NT2/D1 (cell line): Measurements from ENCODE around the gene RANBP1.

Source experiments
- DNase-seq: peaks from one replicate; pipeline ENCODE4 v3.0.0-alpha.2; 2011; ENCODE audit warnings: low read depth, low spot score
- H3K27me3 ChIP-seq: 2 replicates; pipeline ENCODE4 v1.6.0; 2011; ENCODE audit warnings: mild to moderate bottlenecking; ENCODE audit not compliant: insufficient read length, insufficient read depth
- H3K36me3 ChIP-seq: 2 replicates; pipeline ENCODE4 v1.6.1; 2011; ENCODE audit warnings: mild to moderate bottlenecking, low read length, mixed read lengths; ENCODE audit not compliant: insufficient read depth, insufficient read length
- H3K4me1 ChIP-seq: 2 replicates; pipeline ENCODE4 v1.5.1; 2011; ENCODE audit not compliant: insufficient read depth, insufficient read length
- H3K4me3 ChIP-seq: 2 replicates; pipeline ENCODE4 v1.5.1; 2011; ENCODE audit warnings: low read depth; ENCODE audit not compliant: insufficient read length
- H3K9ac ChIP-seq: 2 replicates; pipeline ENCODE4 v1.6.0; 2011; ENCODE audit warnings: low read depth; ENCODE audit not compliant: insufficient read length
- H3K9me3 ChIP-seq: 2 replicates; pipeline ENCODE4 v1.5.1; 2011; ENCODE audit warnings: mild to moderate bottlenecking, low read length; ENCODE audit not compliant: insufficient read depth
- SUZ12 ChIP-seq: IDR thresholded peaks from 2 replicates; pipeline ENCODE4 v1.6.1; 2011; ENCODE audit not compliant: insufficient read length, insufficient read depth; ENCODE audit errors: extremely low read depth
- YY1 ChIP-seq: IDR thresholded peaks from 2 replicates; pipeline ENCODE4 v1.6.1; 2011; ENCODE audit not compliant: insufficient read length, insufficient read depth
- ZNF274 ChIP-seq: IDR thresholded peaks from 2 replicates; pipeline ENCODE4 v1.6.1; 2011; ENCODE audit warnings: mild to moderate bottlenecking, low read depth, low read length

Gene RANBP1

DNA sequence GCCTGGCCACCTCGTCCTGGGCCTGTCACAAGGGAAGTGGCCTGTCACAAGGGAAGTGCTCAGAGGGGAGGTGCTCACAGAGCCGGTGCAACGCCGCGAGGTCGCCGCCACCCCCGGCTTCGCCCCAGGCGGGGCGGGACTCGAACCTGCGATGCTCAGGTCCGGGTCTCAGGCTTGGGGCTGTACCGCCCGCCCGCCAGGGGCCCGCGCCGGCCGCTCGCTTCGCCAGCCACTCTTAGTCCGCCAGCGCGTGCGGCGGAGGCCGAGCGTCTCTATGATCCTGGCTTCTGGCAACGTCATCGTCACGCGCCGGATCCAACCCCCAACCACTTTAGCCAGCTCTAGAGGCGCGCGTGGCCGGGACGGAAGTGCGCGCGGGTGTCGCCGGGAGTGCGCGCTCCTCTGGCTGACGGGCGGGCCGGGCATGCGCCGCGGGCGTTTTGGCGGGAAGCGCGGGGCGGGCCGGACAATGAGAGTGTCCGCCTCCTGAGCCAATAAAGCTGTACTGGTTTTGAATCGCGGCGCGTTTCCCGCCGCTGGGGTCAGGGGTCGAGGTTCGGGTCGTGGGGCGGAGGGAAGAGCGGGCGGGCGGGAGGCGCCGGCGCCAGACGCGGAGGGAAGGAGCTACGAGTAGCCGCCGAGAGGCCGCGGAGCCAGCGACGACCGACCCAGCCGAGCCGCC, 1.2 kb downstream of the RANBP1 start, which contains the start of gene TRMT2A:
Gene TRMT2A, minus strand, starts transcription at position 276 of the 682 bp plus-strand sequence. CDS start 320 bp downstream, outside the sequence.
- peaks cover 78% of the 10 kb centered on the region for H3K36me3 ChIP-seq
- TF ChIP-seq YY1 (no peak), SUZ12 (no peak), ZNF274 (no peak)
- no peaks in the 10 kb centered on the region for H3K9me3 ChIP-seq
- DNase-seq: peak; percentile 97
- H3K27me3 ChIP-seq: no peaks in the 10 kb centered on the region
- peak within 1 kb of the TSS; percentile 98 for H3K9ac ChIP-seq
- H3K4me1 ChIP-seq: peaks cover 6% of the 10 kb centered on the region
- peak within 1 kb of the TSS; percentile 92 for H3K4me3 ChIP-seq

GRCh38 chr22:20117633-20118299, 1.9 kb downstream of the RANBP1 start:
- Histone ChIP-seq H3K4me1 (peaks cover 8% of the 10 kb centered on the region), H3K9ac (peak overlapping the region; percentile 98), H3K36me3 (peaks cover 78% of the 10 kb centered on the region), H3K9me3 (no peaks in the 10 kb centered on the region), H3K4me3 (peak overlapping the region; percentile 83), H3K27me3 (no peaks in the 10 kb centered on the region)
- no peak for TF ChIP-seq SUZ12
- TF ChIP-seq YY1: no peak
- TF ChIP-seq ZNF274: no peak
- DNase-seq: no peak

- H3K36me3 ChIP-seq: peaks cover 76% of the 10 kb centered on the region
- H3K27me3 ChIP-seq: no peaks in the 10 kb centered on the region
- H3K4me1 ChIP-seq: peaks cover 8% of the 10 kb centered on the region
- no peak for DNase-seq
- TF ChIP-seq SUZ12: no peak
- no peak for TF ChIP-seq YY1
- no peak for TF ChIP-seq ZNF274
- peak overlapping the region; percentile 98 for H3K9ac ChIP-seq
- no peaks in the 10 kb centered on the region for H3K9me3 ChIP-seq
- H3K4me3 ChIP-seq: peak overlapping the region; percentile 83
These were observed 2.6 kb downstream of the RANBP1 start for GRCh38 chr22:20118300-20119020.

- TF ChIP-seq YY1 (no peak), ZNF274 (no peak), SUZ12 (no peak)
- no peaks in the 10 kb centered on the region for H3K9me3 ChIP-seq
- H3K27me3 ChIP-seq: no peaks in the 10 kb centered on the region
- no peak overlapping the region for H3K4me3 ChIP-seq
- H3K4me1 ChIP-seq: peaks cover 6% of the 10 kb centered on the region
- peak overlapping the region; percentile 50 for H3K9ac ChIP-seq
- DNase-seq: no peak
- H3K36me3 ChIP-seq: peaks cover 82% of the 10 kb centered on the region
These were observed 6.0 kb downstream of the RANBP1 start for GRCh38 chr22:20121856-20122415.

DNA sequence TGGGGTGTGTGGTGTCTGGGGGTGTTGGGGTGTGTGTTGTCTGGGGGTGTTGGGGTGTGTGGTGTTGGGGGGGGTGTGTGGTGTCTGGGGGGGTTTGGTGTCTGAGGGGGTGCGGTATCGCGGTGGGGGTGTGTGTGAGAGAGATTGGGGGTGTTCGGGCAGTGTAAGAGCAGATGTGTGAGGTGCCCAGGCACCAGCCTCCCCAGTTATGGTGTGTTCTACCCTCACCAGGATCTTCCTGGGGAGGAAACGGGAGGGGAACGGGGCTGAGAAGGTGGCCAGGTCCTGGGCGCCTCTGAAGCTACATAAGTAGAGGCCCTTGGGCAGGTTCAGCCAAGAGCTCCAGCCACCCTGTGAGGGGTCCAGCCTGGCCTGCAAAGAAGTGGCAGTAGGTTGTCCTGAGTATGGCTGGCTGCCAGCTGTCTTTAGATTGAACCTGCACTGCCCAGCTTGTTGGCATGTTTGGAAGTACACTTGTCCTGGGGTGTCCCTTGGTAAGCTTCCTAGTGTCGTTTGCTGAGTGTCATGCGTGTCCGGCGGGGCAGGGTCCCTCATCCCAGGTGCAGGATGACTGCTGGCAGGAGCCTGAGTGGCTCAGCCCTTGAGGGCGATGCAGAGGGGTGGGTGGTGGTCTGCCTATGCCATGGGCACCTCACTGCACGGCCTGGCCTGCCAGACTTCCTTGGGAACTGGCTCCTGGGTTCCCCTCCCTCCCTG, 7.6 kb downstream of the RANBP1 start:
- Histone ChIP-seq H3K9me3 (no peaks in the 10 kb centered on the region), H3K4me1 (peaks cover 6% of the 10 kb centered on the region), H3K4me3 (no peak overlapping the region), H3K9ac (no peak overlapping the region), H3K27me3 (no peaks in the 10 kb centered on the region), H3K36me3 (peaks cover 91% of the 10 kb centered on the region)
- no peak for TF ChIP-seq SUZ12
- TF ChIP-seq ZNF274: no peak
- TF ChIP-seq YY1: no peak
- no peak for DNase-seq

GRCh38 chr22:20124083-20124787, 8.3 kb downstream of the RANBP1 start:
- Histone ChIP-seq H3K4me1 (peaks cover 6% of the 10 kb centered on the region), H3K9ac (no peak overlapping the region), H3K27me3 (no peaks in the 10 kb centered on the region), H3K4me3 (no peak overlapping the region), H3K9me3 (no peaks in the 10 kb centered on the region), H3K36me3 (peaks cover 88% of the 10 kb centered on the region)
- DNase-seq: no peak
- TF ChIP-seq YY1 (no peak), SUZ12 (no peak), ZNF274 (no peak)
